ENCODE measurements around the gene COA1.
"Not testable (repeated sequence)": the region's sequence is repeated elsewhere in the genome, so short reads cannot be mapped to it uniquely, and the experiment has no call there.

Gene COA1

GRCh38 chr7:43735802-43736603 lies 6.7 kb upstream of the COA1 start:
- no peaks in the 10 kb centered on the region for H3F3A ChIP-seq (ENCODE audit: insufficient read depth)
- no peak for TF ChIP-seq EZH2phosphoT487 (conservative IDR thresholded peaks at IDR 0.05; ENCODE audit: low read length)
- TF ChIP-seq, protein P1, sequence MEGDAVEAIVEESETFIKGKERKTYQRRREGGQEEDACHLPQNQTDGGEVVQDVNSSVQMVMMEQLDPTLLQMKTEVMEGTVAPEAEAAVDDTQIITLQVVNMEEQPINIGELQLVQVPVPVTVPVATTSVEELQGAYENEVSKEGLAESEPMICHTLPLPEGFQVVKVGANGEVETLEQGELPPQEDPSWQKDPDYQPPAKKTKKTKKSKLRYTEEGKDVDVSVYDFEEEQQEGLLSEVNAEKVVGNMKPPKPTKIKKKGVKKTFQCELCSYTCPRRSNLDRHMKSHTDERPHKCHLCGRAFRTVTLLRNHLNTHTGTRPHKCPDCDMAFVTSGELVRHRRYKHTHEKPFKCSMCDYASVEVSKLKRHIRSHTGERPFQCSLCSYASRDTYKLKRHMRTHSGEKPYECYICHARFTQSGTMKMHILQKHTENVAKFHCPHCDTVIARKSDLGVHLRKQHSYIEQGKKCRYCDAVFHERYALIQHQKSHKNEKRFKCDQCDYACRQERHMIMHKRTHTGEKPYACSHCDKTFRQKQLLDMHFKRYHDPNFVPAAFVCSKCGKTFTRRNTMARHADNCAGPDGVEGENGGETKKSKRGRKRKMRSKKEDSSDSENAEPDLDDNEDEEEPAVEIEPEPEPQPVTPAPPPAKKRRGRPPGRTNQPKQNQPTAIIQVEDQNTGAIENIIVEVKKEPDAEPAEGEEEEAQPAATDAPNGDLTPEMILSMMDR (IDR thresholded peaks at IDR 0.05; ENCODE audit: insufficient read depth, low read length, poor library complexity, severe bottlenecking) = no peak
- no peaks in the 10 kb centered on the region for H3K36me3 ChIP-seq (ENCODE audit: low read length)
- H3K9me3 ChIP-seq (ENCODE audit: insufficient read depth, low read length) = no peaks in the 10 kb centered on the region
- H3K27me3 ChIP-seq (ENCODE audit: low read length) = no peaks in the 10 kb centered on the region
- no peaks in the 10 kb centered on the region for H4K20me1 ChIP-seq (ENCODE audit: low read depth, low read length)
- H3K27ac ChIP-seq (ENCODE audit: low read depth, low read length) = no peak overlapping the region
- no peaks in the 10 kb centered on the region for H3K9me2 ChIP-seq (replicated peaks; ENCODE audit: insufficient read depth, low read length)
- no peak overlapping the region for H3K4me3 ChIP-seq (ENCODE audit: insufficient read depth, low read length, poor library complexity, severe bottlenecking)
- H2AFZ ChIP-seq (ENCODE audit: low read depth, low read length, severe bottlenecking) = no peak overlapping the region
- H3K79me2 ChIP-seq (ENCODE audit: insufficient read depth, low read length) = no peaks in the 10 kb centered on the region
- no peak overlapping the region for H3K4me2 ChIP-seq (ENCODE audit: low read depth, low read length, poor library complexity, severe bottlenecking)
- H3K9ac ChIP-seq (ENCODE audit: low read length) = no peak overlapping the region

- no peak overlapping the region for H3K4me3 ChIP-seq (ENCODE audit: insufficient read depth, low read length, poor library complexity, severe bottlenecking)
- no peak overlapping the region for H3K27ac ChIP-seq (ENCODE audit: low read depth, low read length)
- H3K79me2 ChIP-seq (ENCODE audit: insufficient read depth, low read length) = no peaks in the 10 kb centered on the region
- H3K9ac ChIP-seq (ENCODE audit: low read length) = no peak overlapping the region
- TF ChIP-seq, protein P1 (IDR thresholded peaks at IDR 0.05; ENCODE audit: insufficient read depth, low read length, poor library complexity, severe bottlenecking) = no peak
- no peak for TF ChIP-seq EZH2phosphoT487 (conservative IDR thresholded peaks at IDR 0.05; ENCODE audit: low read length)
- no peak overlapping the region for H3K4me2 ChIP-seq (ENCODE audit: low read depth, low read length, poor library complexity, severe bottlenecking)
- no peaks in the 10 kb centered on the region for H3K9me3 ChIP-seq (ENCODE audit: insufficient read depth, low read length)
- H2AFZ ChIP-seq (ENCODE audit: low read depth, low read length, severe bottlenecking) = no peak overlapping the region
- H3K36me3 ChIP-seq (ENCODE audit: low read length) = no peaks in the 10 kb centered on the region
- no peaks in the 10 kb centered on the region for H4K20me1 ChIP-seq (ENCODE audit: low read depth, low read length)
- H3K27me3 ChIP-seq (ENCODE audit: low read length) = no peaks in the 10 kb centered on the region
- H3K9me2 ChIP-seq (replicated peaks; ENCODE audit: insufficient read depth, low read length) = no peaks in the 10 kb centered on the region
- H3F3A ChIP-seq (ENCODE audit: insufficient read depth) = no peaks in the 10 kb centered on the region
Observed at GRCh38 chr7:43735403-43735801, 6.1 kb upstream of the COA1 start.

- H3K36me3 ChIP-seq (ENCODE audit: low read length); H3K9me3 ChIP-seq (ENCODE audit: insufficient read depth, low read length); H3K9ac ChIP-seq (ENCODE audit: low read length); H3K4me2 ChIP-seq (ENCODE audit: low read depth, low read length, poor library complexity, severe bottlenecking); H2AFZ ChIP-seq (ENCODE audit: low read depth, low read length, severe bottlenecking); H4K20me1 ChIP-seq (ENCODE audit: low read depth, low read length); H3K4me3 ChIP-seq (ENCODE audit: insufficient read depth, low read length, poor library complexity, severe bottlenecking); H3K79me2 ChIP-seq (ENCODE audit: insufficient read depth, low read length); H3K27ac ChIP-seq (ENCODE audit: low read depth, low read length); H3K27me3 ChIP-seq (ENCODE audit: low read length); H3K9me2 ChIP-seq (replicated peaks; ENCODE audit: insufficient read depth, low read length); H3F3A ChIP-seq (ENCODE audit: insufficient read depth): not testable (repeated sequence)
Observed at GRCh38 chr7:43734575-43735332, 5.4 kb upstream of the COA1 start.

GRCh38 chr7:43731494-43731893 lies 2.2 kb upstream of the COA1 start:
- not testable (repeated sequence) for H3K27ac ChIP-seq (ENCODE audit: low read depth, low read length); H3K27me3 ChIP-seq (ENCODE audit: low read length); H3K4me2 ChIP-seq (ENCODE audit: low read depth, low read length, poor library complexity, severe bottlenecking); H3K9me2 ChIP-seq (replicated peaks; ENCODE audit: insufficient read depth, low read length); H3K9me3 ChIP-seq (ENCODE audit: insufficient read depth, low read length); H3K36me3 ChIP-seq (ENCODE audit: low read length); H2AFZ ChIP-seq (ENCODE audit: low read depth, low read length, severe bottlenecking); H3K4me3 ChIP-seq (ENCODE audit: insufficient read depth, low read length, poor library complexity, severe bottlenecking); H3F3A ChIP-seq (ENCODE audit: insufficient read depth); H4K20me1 ChIP-seq (ENCODE audit: low read depth, low read length); H3K9ac ChIP-seq (ENCODE audit: low read length)
- peaks cover 29% of the 10 kb centered on the region for H3K79me2 ChIP-seq (ENCODE audit: insufficient read depth, low read length)

All from SU-DHL-6 (cell line).